Central memory CD8-positive, alpha-beta T cell (primary cell): ENCODE data around the gene ARHGAP10.
"Not testable (repeated sequence)": the region's sequence is repeated elsewhere in the genome, so short reads cannot be mapped to it uniquely, and the experiment has no call there.

Source experiments
- ATAC-seq: fragments of 150-1000 bp; cut with Tn5 transposase; replicated peaks from 2 replicates; pipeline ENCODE4 v1.10.0; 2022; ENCODE audit warnings: mild to moderate bottlenecking, moderate FRiP score, moderate number of reproducible peaks; ENCODE audit not compliant: poor library complexity, severe bottlenecking; ENCODE audit errors: extremely low read depth
- DNase-seq, 2 donors: peaks; one replicate each; pipeline ENCODE4 v3.0.0; 2021; ENCODE audit warnings: low spot score in 2 of 2
- H3K27ac Mint-ChIP-seq: one replicate; pipeline ENCODE4 v1.8.0; 2022; ENCODE audit warnings: low read depth, mild to moderate bottlenecking, moderate library complexity, mixed read lengths
- H3K27me3 Mint-ChIP-seq: one replicate; pipeline ENCODE4 v1.8.0; 2022; ENCODE audit warnings: mixed read lengths
- H3K36me3 Mint-ChIP-seq: one replicate; pipeline ENCODE4 v1.8.0; 2022; ENCODE audit warnings: mild to moderate bottlenecking, moderate library complexity, mixed read lengths; ENCODE audit not compliant: insufficient read depth
- H3K4me1 Mint-ChIP-seq: one replicate; pipeline ENCODE4 v1.8.0; 2022; ENCODE audit warnings: mixed read lengths
- H3K4me3 Mint-ChIP-seq: one replicate; pipeline ENCODE4 v1.8.0; 2022; ENCODE audit warnings: mild to moderate bottlenecking, moderate library complexity, mixed read lengths
- H3K9me3 Mint-ChIP-seq: one replicate; pipeline ENCODE4 v1.8.0; 2022; ENCODE audit warnings: mixed read lengths

The ARHGAP10 gene

GRCh38 chr4:147994491-147995385 is 262.9 kb downstream of the ARHGAP10 start:
- no peak overlapping the region for H3K27ac Mint-ChIP-seq
- DNase-seq (no peak), ATAC-seq (no peak)
- no peaks in the 10 kb centered on the region for H3K36me3 Mint-ChIP-seq
- H3K4me1 Mint-ChIP-seq = no peaks in the 10 kb centered on the region
- H3K4me3 Mint-ChIP-seq = no peak overlapping the region
- H3K27me3 Mint-ChIP-seq = no peaks in the 10 kb centered on the region
- H3K9me3 Mint-ChIP-seq = no peaks in the 10 kb centered on the region

- no peak for DNase-seq
- Mint-ChIP-seq H3K4me3 (no peak overlapping the region), H3K4me1 (no peaks in the 10 kb centered on the region), H3K9me3 (no peaks in the 10 kb centered on the region), H3K36me3 (peaks cover 2% of the 10 kb centered on the region), H3K27me3 (no peaks in the 10 kb centered on the region), H3K27ac (no peak overlapping the region)
- no peak for ATAC-seq
These were observed 265.0 kb downstream of the ARHGAP10 start for GRCh38 chr4:147996859-147997258.

- H3K27ac Mint-ChIP-seq, H3K27me3 Mint-ChIP-seq, H3K36me3 Mint-ChIP-seq, DNase-seq, ATAC-seq, H3K4me3 Mint-ChIP-seq, H3K9me3 Mint-ChIP-seq: not testable (repeated sequence)
- H3K4me1 Mint-ChIP-seq = peaks cover 18% of the 10 kb centered on the region
These were observed 268.1 kb downstream of the ARHGAP10 start for GRCh38 chr4:148000038-148000437.

- Mint-ChIP-seq H3K9me3 (no peaks in the 10 kb centered on the region), H3K4me3 (peak overlapping the region; percentile 26), H3K36me3 (peaks cover 2% of the 10 kb centered on the region), H3K4me1 (peaks cover 18% of the 10 kb centered on the region), H3K27ac (no peak overlapping the region), H3K27me3 (no peaks in the 10 kb centered on the region)
- no peak for DNase-seq
- no peak for ATAC-seq
These were observed 272.5 kb downstream of the ARHGAP10 start for GRCh38 chr4:148004228-148004857.

- H3K4me1 Mint-ChIP-seq = peaks cover 18% of the 10 kb centered on the region
- H3K36me3 Mint-ChIP-seq = no peaks in the 10 kb centered on the region
- no peak overlapping the region for H3K4me3 Mint-ChIP-seq
- no peak for ATAC-seq
- no peaks in the 10 kb centered on the region for H3K27me3 Mint-ChIP-seq
- no peak overlapping the region for H3K27ac Mint-ChIP-seq
- DNase-seq = no peak
- no peaks in the 10 kb centered on the region for H3K9me3 Mint-ChIP-seq
These were observed 274.1 kb downstream of the ARHGAP10 start for GRCh38 chr4:148006001-148006400.

GRCh38 chr4:148007314-148007760 is 275.4 kb downstream of the ARHGAP10 start:
- Mint-ChIP-seq H3K4me1 (peaks cover 18% of the 10 kb centered on the region), H3K9me3 (no peaks in the 10 kb centered on the region), H3K36me3 (no peaks in the 10 kb centered on the region), H3K27ac (no peak overlapping the region), H3K27me3 (no peaks in the 10 kb centered on the region), H3K4me3 (no peak overlapping the region)
- no peak for DNase-seq
- no peak for ATAC-seq

- Mint-ChIP-seq H3K4me3 (no peak overlapping the region), H3K4me1 (peaks cover 16% of the 10 kb centered on the region), H3K27ac (no peak overlapping the region), H3K9me3 (no peaks in the 10 kb centered on the region), H3K36me3 (no peaks in the 10 kb centered on the region), H3K27me3 (no peaks in the 10 kb centered on the region)
- no peak for ATAC-seq
- no peak for DNase-seq
These were observed 275.9 kb downstream of the ARHGAP10 start for GRCh38 chr4:148007792-148008191.

- Mint-ChIP-seq H3K4me3 (no peak overlapping the region), H3K9me3 (no peaks in the 10 kb centered on the region), H3K36me3 (no peaks in the 10 kb centered on the region), H3K4me1 (peaks cover 5% of the 10 kb centered on the region), H3K27me3 (no peaks in the 10 kb centered on the region), H3K27ac (no peak overlapping the region)
- DNase-seq = no peak
- ATAC-seq = no peak
These were observed 283.2 kb downstream of the ARHGAP10 start for GRCh38 chr4:148015058-148015457.

- H3K27ac Mint-ChIP-seq = no peak overlapping the region
- H3K36me3 Mint-ChIP-seq = no peaks in the 10 kb centered on the region
- no peak overlapping the region for H3K4me3 Mint-ChIP-seq
- ATAC-seq (no peak), DNase-seq (no peak)
- peaks cover 5% of the 10 kb centered on the region for H3K4me1 Mint-ChIP-seq
- no peaks in the 10 kb centered on the region for H3K9me3 Mint-ChIP-seq
- H3K27me3 Mint-ChIP-seq = no peaks in the 10 kb centered on the region
These were observed 283.6 kb downstream of the ARHGAP10 start for GRCh38 chr4:148015468-148015867.

GRCh38 chr4:148016063-148016637 is 284.3 kb downstream of the ARHGAP10 start:
- H3K4me3 Mint-ChIP-seq = no peak overlapping the region
- H3K27me3 Mint-ChIP-seq = no peaks in the 10 kb centered on the region
- H3K9me3 Mint-ChIP-seq = no peaks in the 10 kb centered on the region
- no peak overlapping the region for H3K27ac Mint-ChIP-seq
- ATAC-seq (no peak), DNase-seq (no peak)
- H3K36me3 Mint-ChIP-seq = no peaks in the 10 kb centered on the region
- H3K4me1 Mint-ChIP-seq = peaks cover 5% of the 10 kb centered on the region

GRCh38 chr4:148017801-148018200 is 285.9 kb downstream of the ARHGAP10 start:
- Mint-ChIP-seq H3K4me3 (no peak overlapping the region), H3K9me3 (no peaks in the 10 kb centered on the region), H3K4me1 (peaks cover 5% of the 10 kb centered on the region), H3K27me3 (no peaks in the 10 kb centered on the region), H3K36me3 (no peaks in the 10 kb centered on the region), H3K27ac (no peak overlapping the region)
- DNase-seq (no peak), ATAC-seq (no peak)

- Mint-ChIP-seq H3K27ac (no peak overlapping the region), H3K36me3 (peaks cover 3% of the 10 kb centered on the region), H3K9me3 (no peaks in the 10 kb centered on the region), H3K4me1 (no peaks in the 10 kb centered on the region), H3K27me3 (no peaks in the 10 kb centered on the region), H3K4me3 (no peak overlapping the region)
- ATAC-seq (no peak), DNase-seq (no peak)
These were observed 289.8 kb downstream of the ARHGAP10 start for GRCh38 chr4:148021686-148022085.

GRCh38 chr4:148022975-148023374 is 291.1 kb downstream of the ARHGAP10 start:
- Mint-ChIP-seq H3K27ac (no peak overlapping the region), H3K4me1 (no peaks in the 10 kb centered on the region), H3K9me3 (peaks cover 2% of the 10 kb centered on the region), H3K27me3 (no peaks in the 10 kb centered on the region), H3K36me3 (peaks cover 3% of the 10 kb centered on the region), H3K4me3 (no peak overlapping the region)
- DNase-seq = no peak
- no peak for ATAC-seq
